Tibial nerve (tissue), 4 donors: ENCODE data around the gene BRSK1. TPM values are rescaled to one million over a fixed set of nuclear protein-coding genes. Genes with fewer than 3 reads are reported as not detected.

Experiments
- DNase-seq, 2 donors: peaks; one replicate each; pipeline ENCODE4 v3.0.0-alpha.2; 2019; ENCODE audit warnings: low spot score in 2 of 2
- H3K27ac ChIP-seq, 4 donors: fragments of 200-600 bp; sonication (generic) in 3 of 4; one replicate each; pipeline ENCODE4 v1.5.1; 2017 to 2019; ENCODE audit warnings: mild to moderate bottlenecking in 1 of 4
- H3K27me3 ChIP-seq, 2 donors: fragments of 200-600 bp; sonication (generic) in 1 of 2; one replicate each; pipeline versions ENCODE4 v1.5.1 to v1.6.0; 2017 to 2019
- H3K36me3 ChIP-seq, 3 donors: fragments of 200-600 bp; sonication (generic); one replicate each; pipeline ENCODE4 v1.5.1; 2018 to 2019
- H3K4me1 ChIP-seq, 4 donors: fragments of 200-600 bp; sonication (generic) in 3 of 4; one replicate each; pipeline ENCODE4 v1.5.1; 2017 to 2019
- H3K4me3 ChIP-seq, 4 donors: fragments of 200-600 bp; sonication (generic) in 3 of 4; one replicate each; pipeline ENCODE4 v1.5.1; 2017 to 2019; ENCODE audit warnings: mild to moderate bottlenecking in 1 of 4, moderate library complexity in 1 of 4
- H3K9me3 ChIP-seq, 4 donors: fragments of 200-600 bp; sonication (generic) in 3 of 4; one replicate each; pipeline ENCODE4 v1.5.1; 2017 to 2019
- CTCF ChIP-seq, 5 experiments: fragments of 200-600 bp in 3 of 5; fragments of 450-650 bp in 2 of 5; sonication (generic) in 3 of 5; IDR thresholded peaks; one replicate each; pipeline ENCODE4 v1.5.1; 2016 to 2019; ENCODE audit warnings: antibody characterized with exemption in 5 of 5, mild to moderate bottlenecking in 3 of 5, moderate library complexity in 2 of 5
- EP300 ChIP-seq, 2 donors: sonication (generic); formaldehyde crosslinking; IDR thresholded peaks; one replicate each; pipeline ENCODE4 v1.6.1; 2017; ENCODE audit warnings: antibody characterized with exemption in 2 of 2, mild to moderate bottlenecking in 1 of 2
- POLR2A ChIP-seq, 2 donors: fragments of 450-650 bp; IDR thresholded peaks; one replicate each; pipeline ENCODE4 v1.6.1; 2017; ENCODE audit warnings: antibody characterized with exemption in 2 of 2, mild to moderate bottlenecking in 2 of 2, moderate library complexity in 2 of 2
- WGBS, 2 donors: methylation state at CpG; one replicate each; pipeline ENCODE4 v1.1.5; 2018; 5-methylcytosine and 5-hydroxymethylcytosine counted together
- total RNA-seq, 4 donors: library from RNA; depleted of rRNA; stranded (reverse); fragments of >200 nt; gene quantifications; one replicate each; pipeline ENCODE4 v1.1.0, GENCODE V29; 2016

The BRSK1 gene
- total RNA-seq, 4 donors from 2014 or later, result 4.6 to 6.9 (median 5.9) TPM

- WGBS, 2 donors, result 71 to 74% methylated on average over 8 of the region's 8 CpGs
- DNase-seq, result no peak
- TF ChIP-seq CTCF (IDR thresholded peaks at IDR 0.05) (no peak), EP300 (IDR thresholded peaks at IDR 0.05) (no peak), POLR2A (IDR thresholded peaks at IDR 0.05) (no peak)
- Histone ChIP-seq H3K27me3 (no peaks in the 10 kb centered on the region), H3K4me1 (no peaks in the 10 kb centered on the region), H3K9me3 (peaks cover 0 to 4% (median 0%) of the 10 kb centered on the region in 4 donors), H3K36me3 (peaks cover 0 to 28% (median 0%) of the 10 kb centered on the region in 3 donors), H3K27ac (no peak overlapping the region), H3K4me3 (no peak overlapping the region)
Measured at GRCh38 chr19:55314396-55314795, 30.6 kb downstream of the BRSK1 start.

GRCh38 chr19:55315956-55316525 lies 32.2 kb downstream of the BRSK1 start:
- no peak for DNase-seq
- WGBS, 2 donors, result 80 to 89% methylated on average over 11 to 13 of the region's 13 CpGs
- no peak overlapping the region for H3K4me3 ChIP-seq
- no peaks in the 10 kb centered on the region for H3K4me1 ChIP-seq
- peaks cover 0 to 11% of the 10 kb centered on the region in 2 donors for H3K27me3 ChIP-seq
- peaks cover 0 to 15% (median 0%) of the 10 kb centered on the region in 3 donors for H3K36me3 ChIP-seq
- H3K9me3 ChIP-seq, result no peaks in the 10 kb centered on the region
- H3K27ac ChIP-seq, result no peak overlapping the region
- no peak for TF ChIP-seq EP300 (IDR thresholded peaks at IDR 0.05)

GRCh38 chr19:55316646-55317045 lies 32.8 kb downstream of the BRSK1 start:
- no peak overlapping the region for H3K4me3 ChIP-seq
- no peak overlapping the region for H3K27ac ChIP-seq
- no peak for DNase-seq
- H3K9me3 ChIP-seq, result no peaks in the 10 kb centered on the region
- H3K27me3 ChIP-seq, result peaks cover 0 to 11% of the 10 kb centered on the region in 2 donors
- peaks cover 0 to 10% (median 0%) of the 10 kb centered on the region in 3 donors for H3K36me3 ChIP-seq
- WGBS, 2 donors, result 74 to 81% methylated on average over 7 to 8 of the region's 8 CpGs
- TF ChIP-seq CTCF (IDR thresholded peaks at IDR 0.05), result no peak
- no peak for TF ChIP-seq POLR2A (IDR thresholded peaks at IDR 0.05)
- no peak for TF ChIP-seq EP300 (IDR thresholded peaks at IDR 0.05)
- no peaks in the 10 kb centered on the region for H3K4me1 ChIP-seq

- 6 to 21% methylated on average over 20 to 21 of the region's 21 CpGs for WGBS, 2 donors
- no peak for TF ChIP-seq POLR2A (IDR thresholded peaks at IDR 0.05)
- Histone ChIP-seq H3K27me3 (peaks cover 0 to 11% of the 10 kb centered on the region in 2 donors), H3K27ac (no peak overlapping the region), H3K4me1 (no peaks in the 10 kb centered on the region), H3K9me3 (no peaks in the 10 kb centered on the region), H3K36me3 (no peaks in the 10 kb centered on the region), H3K4me3 (no peak overlapping the region)
- DNase-seq, result no peak
Measured at GRCh38 chr19:55319785-55320184, 36.0 kb downstream of the BRSK1 start.

- no peaks in the 10 kb centered on the region for H3K4me1 ChIP-seq
- TF ChIP-seq CTCF (IDR thresholded peaks at IDR 0.05) (no peak), EP300 (IDR thresholded peaks at IDR 0.05) (no peak), POLR2A (IDR thresholded peaks at IDR 0.05) (no peak)
- no peaks in the 10 kb centered on the region for H3K36me3 ChIP-seq
- H3K4me3 ChIP-seq, result no peak overlapping the region
- 92 to 96% methylated on average over 8 of the region's 8 CpGs for WGBS, 2 donors
- DNase-seq, result no peak
- H3K27ac ChIP-seq, result no peak overlapping the region
- H3K9me3 ChIP-seq, result no peaks in the 10 kb centered on the region
- peaks cover 0 to 11% of the 10 kb centered on the region in 2 donors for H3K27me3 ChIP-seq
Measured at GRCh38 chr19:55320844-55321419, 37.1 kb downstream of the BRSK1 start.

- Histone ChIP-seq H3K4me3 (no peak overlapping the region), H3K36me3 (no peaks in the 10 kb centered on the region), H3K9me3 (no peaks in the 10 kb centered on the region), H3K27ac (peak overlapping the region in 1 of 4 donors; percentile 50), H3K27me3 (peaks cover 0 to 11% of the 10 kb centered on the region in 2 donors), H3K4me1 (no peaks in the 10 kb centered on the region)
- 69 to 81% methylated on average over 9 of the region's 9 CpGs for WGBS, 2 donors
- no peak for TF ChIP-seq EP300 (IDR thresholded peaks at IDR 0.05)
- no peak for DNase-seq
Measured at GRCh38 chr19:55321466-55322137, 37.8 kb downstream of the BRSK1 start.
